GM19351 (cell line): ENCODE data around the gene SPATA33.
"Not testable (repeated sequence)": the region's sequence is repeated elsewhere in the genome, so short reads cannot be mapped to it uniquely, and the experiment has no call there.

Experiments used
- ATAC-seq: cut with Tn5 transposase; IDR thresholded peaks from one replicate; pipeline ENCODE4 v1.9.1; 2021; ENCODE audit warnings: mild to moderate bottlenecking, moderate library complexity; ENCODE audit not compliant: unreplicated experiment

SPATA33 gene

DNA sequence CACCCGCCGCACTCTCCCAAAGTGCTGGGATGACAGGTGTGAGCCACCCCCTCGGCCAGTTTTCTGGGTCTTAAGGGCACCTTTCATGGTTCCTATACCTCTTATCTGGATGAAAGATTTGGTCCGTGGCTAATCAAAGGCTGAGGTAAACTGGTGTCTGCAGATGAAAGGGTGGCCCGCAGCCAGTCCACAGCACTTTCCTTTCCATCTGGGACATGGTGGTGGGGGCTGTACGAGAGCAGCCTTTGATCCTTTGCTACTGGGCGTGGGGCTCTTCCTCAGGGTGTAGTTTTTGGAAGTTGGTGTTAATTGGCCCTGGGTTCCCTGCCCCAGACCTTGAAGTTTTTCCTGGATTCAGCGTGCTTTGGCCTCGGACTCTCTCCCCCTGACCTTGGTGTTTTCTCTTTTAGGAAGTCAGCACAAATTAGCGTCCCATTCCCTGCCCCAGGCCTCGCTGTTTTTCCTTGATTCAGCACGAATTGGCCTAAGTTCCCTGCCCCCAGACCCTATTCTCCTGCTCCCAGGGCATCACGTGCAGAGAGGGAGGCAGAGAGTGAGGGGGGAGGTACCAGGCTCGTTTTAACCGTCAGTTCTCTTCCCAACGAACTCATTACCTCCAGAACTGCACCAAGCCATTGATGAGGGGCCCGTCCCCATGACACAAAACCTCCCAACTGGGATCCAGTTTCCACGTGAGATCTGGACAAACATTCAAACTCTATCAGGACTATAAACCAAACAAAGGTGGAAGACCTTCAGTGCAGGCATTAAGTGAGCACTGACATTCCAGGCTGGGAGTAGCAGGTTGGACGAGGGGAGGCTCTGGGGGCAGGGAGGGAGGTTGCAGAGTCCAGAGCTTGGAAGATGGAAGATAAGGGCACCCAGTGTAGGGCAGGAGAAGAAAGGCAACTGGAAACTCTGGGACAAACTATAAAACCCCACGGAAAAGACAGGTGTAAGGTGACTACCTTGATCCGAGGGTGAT, 32.6 kb upstream of the SPATA33 start:
- ATAC-seq = no peak

DNA sequence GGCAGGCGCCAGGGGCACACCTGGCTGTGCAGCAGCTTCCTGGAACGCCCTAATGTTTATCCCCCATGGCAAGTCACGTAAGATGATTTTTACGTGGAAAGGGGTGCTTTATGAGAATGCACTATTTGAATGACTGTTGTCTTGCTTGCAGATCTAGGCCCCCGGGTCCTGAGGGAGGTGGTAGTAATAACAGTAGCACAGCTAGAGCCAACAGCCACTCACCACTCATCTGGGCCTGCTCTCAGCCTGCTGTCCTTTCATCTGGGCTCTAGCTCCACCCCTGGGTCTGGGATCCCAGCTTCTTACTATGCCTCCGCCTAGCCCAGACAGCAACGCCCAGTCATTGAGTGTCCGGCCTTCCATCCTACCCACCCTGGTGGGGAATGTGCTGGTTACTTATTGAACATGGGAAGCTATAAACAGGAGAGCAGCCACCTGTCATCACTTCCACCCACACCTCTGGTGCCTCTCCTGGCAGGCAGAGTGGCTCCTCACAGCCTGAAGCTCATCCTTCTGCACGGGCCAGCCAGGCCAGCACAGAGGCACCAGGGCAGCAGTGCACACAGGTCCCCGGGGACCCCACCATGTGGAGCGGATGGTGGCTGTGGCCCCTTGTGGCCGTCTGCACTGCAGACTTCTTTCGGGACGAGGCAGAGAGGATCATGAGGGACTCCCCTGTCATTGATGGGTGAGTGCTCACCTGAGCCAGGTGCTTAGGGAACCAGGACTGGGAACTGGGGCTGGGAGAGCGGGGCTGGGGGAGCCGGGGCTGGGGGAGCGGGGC, 27.6 kb upstream of the SPATA33 start:
- no peak for ATAC-seq

DNA sequence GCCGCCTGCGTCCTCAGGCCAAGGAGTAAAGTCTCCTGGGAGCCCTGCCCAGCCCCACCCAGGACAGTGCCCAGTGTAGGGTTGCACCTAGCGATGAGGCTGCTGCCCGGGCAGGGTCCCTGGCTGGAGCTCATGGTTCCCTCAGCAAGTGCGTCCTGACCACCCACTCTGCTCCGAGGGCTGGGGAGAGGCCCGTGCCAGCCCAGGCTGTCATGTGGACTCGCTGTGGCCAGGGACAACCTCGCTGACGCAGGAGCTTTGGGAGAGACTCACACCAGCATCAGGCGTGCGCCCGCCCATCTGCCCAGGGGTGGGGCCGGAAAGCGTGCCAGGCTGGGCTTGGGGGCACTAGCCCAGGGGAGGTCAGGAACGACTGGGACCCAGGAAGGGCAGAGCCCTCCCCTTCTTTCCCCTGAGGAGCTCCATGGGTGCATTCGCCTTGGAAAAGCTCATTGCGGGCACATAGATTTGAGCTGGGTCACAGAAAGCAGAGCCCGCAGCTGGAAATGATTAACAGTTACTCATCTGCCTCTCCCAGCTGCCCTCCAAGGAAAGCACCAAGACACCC, 24.5 kb upstream of the SPATA33 start:
- no peak for ATAC-seq

GRCh38 chr16:89634463-89635385, 22.9 kb upstream of the SPATA33 start:
- ATAC-seq = not testable (repeated sequence)

DNA sequence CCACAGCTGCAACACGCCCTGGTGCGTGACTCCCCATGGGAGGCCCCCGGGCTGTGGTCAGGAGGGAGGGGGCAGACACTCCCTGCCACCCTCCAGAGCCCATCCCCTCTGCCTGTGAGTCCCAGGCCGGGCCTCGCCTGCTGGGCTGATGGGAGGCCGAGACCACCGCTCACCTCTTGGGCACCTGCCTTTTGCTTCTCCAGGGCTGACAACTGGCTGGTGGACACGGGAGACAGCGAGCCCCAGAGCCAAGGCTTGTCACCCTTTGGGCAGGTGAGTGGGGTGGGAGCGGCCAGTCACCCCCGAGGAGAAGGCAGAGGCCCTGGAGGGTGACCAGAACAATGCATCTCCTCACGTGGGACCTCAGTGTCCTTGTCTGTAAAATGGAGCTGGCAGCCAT, 21.0 kb upstream of the SPATA33 start:
- ATAC-seq = no peak

DNA sequence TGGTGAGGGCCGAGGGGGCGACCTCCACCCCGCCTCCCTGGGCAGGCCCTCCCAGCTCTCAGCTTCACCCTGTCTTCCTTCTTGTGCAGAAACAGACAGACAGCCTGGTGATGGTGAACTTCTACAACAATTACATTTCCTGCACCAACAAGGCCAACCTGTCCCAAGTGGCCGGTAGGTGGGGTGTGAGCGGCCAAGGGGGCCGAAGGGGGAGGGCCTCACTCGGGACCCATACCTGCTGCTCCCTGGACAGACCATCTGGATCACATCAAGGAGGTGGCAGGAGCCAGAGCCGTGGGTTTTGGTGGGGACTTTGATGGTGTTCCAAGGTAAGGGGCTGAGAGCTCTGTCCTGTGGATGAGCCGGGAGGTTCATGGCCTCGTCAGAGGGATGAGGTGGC, 20.3 kb upstream of the SPATA33 start:
- no peak for ATAC-seq

- no peak for ATAC-seq
Observed at GRCh38 chr16:89638455-89638854, 19.2 kb upstream of the SPATA33 start.

- no peak for ATAC-seq
Observed at GRCh38 chr16:89639385-89639784, 18.3 kb upstream of the SPATA33 start.

DNA sequence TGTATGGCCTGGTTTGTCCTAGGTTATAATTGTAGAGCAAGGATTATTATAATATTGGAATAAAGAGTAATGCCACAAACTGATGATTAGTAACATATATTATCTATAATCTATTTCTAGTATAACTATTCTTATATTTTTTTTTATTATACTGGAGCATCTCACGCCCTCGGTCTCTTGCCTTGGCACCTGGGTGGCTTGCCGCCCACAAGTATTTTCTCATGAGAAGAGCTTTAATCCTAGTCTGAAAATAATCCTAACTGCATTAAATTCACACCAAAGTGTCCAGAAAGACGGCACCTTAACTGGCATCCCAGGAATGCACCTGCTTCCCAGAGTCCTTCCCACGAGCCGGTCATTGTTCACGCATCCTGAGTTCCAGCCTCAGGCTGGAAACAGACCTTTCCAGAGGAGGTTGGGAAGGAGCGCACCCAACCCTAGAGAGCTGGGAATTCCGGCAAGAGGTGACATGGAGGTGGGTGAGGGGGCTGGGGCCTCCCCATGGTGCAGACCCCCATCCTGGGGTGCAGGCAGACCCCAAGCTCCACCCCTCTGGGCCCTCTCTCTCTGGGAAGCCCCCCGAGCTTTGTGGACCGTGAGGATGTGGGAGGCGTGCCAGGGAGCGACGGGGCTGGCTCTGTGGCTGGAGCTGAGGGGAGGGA, 16.0 kb upstream of the SPATA33 start:
- no peak for ATAC-seq

DNA sequence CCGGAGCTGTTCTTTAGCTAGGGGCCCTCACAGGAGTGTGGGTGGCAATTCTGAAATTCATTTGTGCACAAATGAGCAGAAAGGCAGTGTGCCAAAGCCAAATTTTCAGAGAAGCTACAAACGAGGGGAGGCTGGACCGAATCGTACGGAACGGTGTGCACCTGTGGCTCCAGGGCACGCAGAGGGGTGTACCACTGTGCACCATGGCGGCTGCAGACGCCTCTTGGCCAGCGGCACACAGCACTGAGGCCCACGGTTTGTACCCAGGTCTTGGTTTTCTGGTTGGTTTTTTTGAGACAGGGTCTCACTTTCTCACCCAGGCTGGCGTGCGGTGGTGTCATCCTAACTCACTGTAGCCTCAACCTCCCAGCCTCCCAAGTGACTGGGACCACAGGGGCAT, 15.1 kb upstream of the SPATA33 start:
- no peak for ATAC-seq

DNA sequence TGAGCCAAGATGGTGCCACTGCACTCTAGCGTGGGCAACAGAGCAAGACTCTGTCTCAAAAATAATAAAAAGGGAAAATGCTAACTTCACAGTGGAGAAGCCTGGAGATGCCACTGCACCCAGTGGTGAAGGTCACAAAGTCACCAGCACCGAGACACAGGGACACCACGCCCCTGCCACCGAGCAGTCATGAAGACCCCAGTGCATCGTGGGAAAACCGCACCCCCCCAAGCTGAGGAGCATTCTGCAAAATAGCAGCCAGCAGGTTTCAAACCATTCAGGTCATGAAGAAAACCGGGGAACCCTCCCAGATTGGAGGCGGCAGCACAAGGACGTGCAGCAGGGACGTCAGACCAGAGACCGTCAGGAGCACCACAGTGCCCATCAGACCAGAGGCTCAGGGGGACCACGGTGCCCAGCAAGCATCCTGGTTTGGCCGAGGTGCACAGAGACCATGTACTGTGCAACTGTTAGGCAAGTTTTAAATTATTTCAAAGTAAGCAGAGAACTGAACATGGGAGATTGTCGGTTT, 13.8 kb upstream of the SPATA33 start:
- ATAC-seq = no peak

- ATAC-seq = no peak
Observed at GRCh38 chr16:89645122-89645521, 12.5 kb upstream of the SPATA33 start.

DNA sequence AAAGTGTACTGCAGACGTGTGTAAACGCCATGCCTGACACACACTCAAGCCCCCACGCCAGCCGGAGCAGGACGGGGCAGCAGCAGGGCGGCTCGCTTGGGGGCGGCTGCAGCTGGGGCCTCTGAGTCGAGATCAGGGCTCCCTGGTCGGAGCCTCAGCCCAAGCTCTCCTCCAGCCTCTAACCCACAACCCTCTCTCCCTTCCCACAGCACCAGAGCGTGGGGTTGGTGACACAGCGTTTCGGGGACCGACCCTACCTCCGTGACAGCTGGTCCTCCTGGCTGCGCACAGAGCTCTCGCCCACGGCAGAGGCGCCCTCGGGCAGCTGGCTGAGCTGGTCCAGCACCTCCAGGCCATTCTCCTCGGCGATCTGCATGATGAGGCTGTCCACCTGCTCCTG, 11.4 kb upstream of the SPATA33 start:
- ATAC-seq = no peak

DNA sequence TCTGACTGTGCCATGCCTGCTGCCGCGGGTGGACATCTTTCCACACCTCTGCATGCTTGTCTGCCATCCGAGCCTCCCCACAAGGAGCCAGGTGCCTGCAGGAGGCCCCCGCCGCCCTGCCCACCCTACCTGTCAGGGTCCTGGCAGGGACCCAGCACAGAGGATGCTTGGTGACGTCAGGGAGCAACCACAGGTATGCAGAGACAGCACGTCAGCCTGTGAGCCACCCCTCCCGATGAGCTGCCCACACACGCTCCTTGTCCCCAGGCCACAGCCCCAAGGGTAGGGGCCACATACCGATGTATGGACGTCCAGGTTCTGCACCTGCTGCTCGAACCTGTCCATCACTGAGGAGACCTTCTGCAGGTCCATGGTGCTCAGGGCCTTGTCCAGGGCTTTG, 10.7 kb upstream of the SPATA33 start:
- no peak for ATAC-seq

DNA sequence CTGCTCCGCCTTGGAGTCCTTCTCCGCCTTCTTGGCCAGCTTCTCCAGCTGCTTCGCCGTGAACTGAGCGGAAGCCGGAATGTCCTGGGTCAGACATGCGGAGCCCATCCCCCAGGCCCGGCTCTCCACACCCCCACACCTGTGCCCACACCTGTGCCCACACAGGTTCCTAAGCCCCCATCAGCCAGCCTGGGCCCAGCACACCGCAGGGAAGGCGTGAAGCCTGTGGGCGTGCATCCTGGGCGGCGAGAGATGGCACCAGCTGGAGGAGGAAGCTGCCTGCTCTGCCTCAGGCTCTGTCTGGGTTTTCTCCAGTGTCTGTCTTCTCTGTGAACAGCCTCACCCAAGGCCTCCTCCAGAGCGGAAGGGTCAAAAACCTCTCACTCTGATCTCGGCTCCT, 6.1 kb upstream of the SPATA33 start:
- no peak for ATAC-seq

DNA sequence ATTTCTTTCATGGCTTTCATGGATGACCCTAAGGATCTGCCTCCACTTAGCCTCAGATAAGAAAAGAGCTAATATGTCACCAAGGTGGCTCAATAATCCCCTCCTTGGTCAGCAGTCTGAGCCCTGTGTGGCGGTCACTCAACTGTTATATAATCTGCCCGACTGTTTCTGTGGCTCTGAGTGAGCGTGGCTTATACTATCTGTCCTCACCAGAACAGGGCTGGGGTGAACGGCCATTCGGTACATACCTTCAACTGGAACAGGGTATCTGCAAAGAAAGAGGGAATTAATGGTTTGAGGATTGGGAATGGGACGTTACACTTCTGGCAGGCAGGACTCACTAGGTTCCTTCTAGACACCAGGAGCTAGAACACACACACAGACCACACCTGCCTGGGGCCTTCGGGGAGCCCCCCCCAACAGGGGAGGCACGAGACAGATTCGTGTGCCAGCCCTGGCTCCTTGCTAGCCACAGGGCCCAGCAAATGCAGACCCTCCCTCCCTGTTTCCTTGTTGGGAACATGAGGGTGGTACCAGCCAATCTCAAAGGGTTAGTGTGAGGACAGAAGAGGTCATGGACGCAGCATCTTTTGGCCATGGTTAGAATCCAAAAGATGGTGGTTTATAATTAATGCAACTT, 3.9 kb upstream of the SPATA33 start:
- ATAC-seq = no peak

DNA sequence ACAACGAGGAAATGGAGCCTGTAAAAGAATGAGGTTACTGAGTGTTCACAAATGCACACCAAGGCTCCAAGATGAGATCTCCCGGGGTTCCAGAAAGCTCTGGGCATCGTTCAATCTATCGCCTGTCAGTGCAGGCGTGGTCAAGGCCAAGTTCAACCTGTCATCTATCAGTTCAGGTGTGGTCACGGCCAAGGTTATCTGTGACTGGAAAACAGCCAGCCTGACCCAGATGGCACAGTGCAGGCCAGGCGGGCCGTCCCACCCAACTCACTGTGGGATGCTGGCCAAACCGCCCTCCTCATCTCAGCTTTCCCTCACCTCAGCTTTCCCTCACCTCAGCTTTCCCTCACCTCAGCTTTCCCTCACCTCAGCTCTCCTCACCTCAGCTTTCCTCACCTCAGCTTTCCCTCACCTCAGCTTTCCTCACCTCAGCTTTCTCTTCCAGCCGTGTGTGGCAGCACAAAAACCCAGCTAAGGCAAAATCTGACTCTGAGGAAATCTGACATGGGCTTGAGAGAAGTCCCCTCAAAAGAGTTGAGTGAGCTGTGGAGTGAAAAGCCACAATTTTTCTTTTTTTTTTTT, 2.5 kb upstream of the SPATA33 start:
- no peak for ATAC-seq

GRCh38 chr16:89656435-89657121, 1.1 kb upstream of the SPATA33 start:
- ATAC-seq = no peak
